H4 (cell line): ENCODE data around the gene ZNRF1. TPM values are rescaled to one million over a fixed set of nuclear protein-coding genes. Genes with fewer than 3 reads are reported as not detected.
"Not testable (repeated sequence)": the region's sequence is repeated elsewhere in the genome, so short reads cannot be mapped to it uniquely, and the experiment has no call there.

Experiments used
- DNase-seq: peaks from one replicate; pipeline ENCODE4 v3.0.0-alpha.2; 2015; ENCODE audit warnings: low spot score
- total RNA-seq: library from RNA; depleted of rRNA; stranded (reverse); fragments of >200 nt; shearing (Covaris generic); gene quantifications from 2 replicates; pipeline ENCODE4 v1.2.3, GENCODE V29; 2014

ZNRF1 gene
- total RNA-seq, 1 experiment from 2014 or later, result 3.8 TPM

DNA sequence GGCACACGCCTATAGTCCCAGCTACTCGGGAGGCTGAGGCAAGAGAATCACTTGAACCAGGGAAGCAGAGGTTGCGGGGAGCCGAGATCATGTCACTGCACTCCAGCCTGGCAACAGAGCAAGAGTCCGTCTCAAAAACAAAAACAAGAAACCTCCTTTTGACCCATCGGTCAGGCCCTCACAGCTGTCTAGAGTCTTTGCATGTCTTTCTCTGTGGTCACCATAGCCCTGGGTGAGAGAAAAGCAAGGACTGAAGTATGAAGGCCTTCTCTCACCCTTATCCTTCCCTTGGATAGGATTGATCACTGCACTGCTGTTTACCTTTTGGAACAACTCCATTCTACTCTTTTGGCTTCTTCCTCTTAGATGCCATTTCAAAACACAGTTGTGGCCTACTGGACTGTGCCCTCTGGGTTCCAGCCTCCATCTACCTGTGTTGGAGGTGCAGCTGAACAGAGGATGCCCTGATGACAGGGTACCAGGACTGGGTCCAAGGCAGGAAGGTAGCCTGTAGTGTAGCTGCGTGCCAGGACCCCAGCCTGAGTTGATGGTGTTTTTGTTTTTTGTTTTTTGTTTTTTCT lies 80.6 kb downstream of the ZNRF1 start:
- DNase-seq, result no peak

DNA sequence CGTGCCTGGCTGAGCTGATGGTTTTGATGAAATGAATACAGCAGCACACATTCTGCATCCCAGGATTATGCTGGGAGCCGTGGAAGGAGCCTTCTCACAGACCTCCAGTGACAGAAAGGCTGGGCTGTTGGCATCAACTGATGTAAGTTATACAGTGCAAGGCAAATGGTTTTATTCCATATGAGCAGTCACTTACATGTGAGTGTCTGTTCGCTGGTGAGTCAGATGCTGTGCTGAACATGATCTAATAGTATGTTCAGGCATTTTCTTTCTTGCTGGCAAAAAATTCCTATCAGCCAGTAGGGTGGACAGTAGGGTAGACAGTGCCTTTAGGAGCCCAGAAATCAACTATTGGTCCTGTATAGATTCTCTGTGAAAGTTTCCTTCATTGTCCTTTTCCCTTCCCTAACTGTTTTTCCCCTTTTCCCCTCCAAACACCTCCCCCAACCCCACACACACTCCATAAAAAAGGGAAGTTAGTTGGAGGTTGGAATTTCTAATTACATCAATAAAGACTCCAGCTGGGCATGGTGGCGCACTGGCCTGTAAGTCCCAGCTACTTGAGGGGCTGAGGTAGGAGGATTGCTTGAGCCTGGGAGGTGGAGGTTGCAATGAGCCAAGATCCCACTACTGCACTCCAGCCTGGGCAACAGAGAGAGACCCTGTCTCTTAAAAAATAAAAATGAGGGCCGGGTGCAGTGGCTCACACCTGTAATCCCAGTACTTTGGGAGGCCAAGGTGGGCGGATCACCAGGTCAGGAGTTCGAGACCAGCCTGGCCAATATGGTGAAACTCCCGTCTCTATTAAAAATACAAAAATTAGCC lies 81.6 kb downstream of the ZNRF1 start:
- DNase-seq, result no peak

DNA sequence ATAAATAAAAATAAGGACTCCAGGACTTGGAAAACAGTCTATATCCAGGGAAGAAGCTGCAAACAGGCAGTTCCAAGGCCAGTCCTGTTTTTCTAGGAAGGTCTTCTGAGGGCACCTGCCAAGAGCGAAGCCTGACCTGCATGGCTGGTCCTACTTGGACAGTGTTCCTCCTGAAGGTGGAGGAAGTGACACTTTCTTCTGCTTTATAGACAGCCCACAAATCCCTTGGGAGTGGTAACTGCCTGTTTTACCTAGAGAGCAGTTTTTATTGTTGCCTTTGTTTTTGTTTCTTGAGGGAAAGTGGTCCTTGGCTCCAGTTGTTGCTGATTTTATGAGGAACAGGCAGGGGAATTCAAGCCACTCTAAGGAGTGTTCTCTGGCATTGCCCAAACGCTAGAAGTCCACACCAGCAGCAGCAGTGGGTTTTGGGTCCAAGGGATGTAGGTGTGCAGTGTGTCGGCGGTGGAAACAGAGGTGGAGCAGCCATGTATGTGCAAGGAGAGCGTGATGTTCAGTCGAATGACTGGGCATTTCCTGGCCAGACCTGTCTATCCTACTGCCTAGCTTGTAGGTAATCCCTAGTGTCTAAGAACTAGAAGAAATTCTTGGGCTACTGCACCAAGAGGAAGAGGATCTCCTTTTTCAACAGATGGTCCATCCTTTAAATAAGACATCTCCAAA lies 82.5 kb downstream of the ZNRF1 start:
- DNase-seq, result no peak

DNA sequence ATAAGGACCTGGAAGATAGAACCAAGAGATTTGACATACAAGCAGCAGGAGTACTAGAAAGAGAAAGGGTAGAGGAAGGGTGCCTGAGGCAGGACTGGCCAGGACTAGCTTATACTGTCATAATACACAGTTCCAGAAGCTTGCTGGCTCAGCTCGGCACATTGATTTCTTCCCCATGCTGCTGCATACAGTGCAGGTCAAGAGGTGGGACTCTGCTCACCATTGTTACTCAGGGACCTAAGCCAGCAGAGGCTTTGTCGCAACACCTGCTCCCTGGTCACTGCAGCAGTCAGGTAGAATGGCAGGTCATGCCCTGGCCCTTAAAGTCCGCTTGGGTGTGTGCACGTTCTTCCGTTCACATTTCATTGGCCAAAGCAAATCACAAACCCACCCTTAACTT lies 85.0 kb downstream of the ZNRF1 start:
- DNase-seq, result no peak

- no peak for DNase-seq
Measured at GRCh38 chr16:75085556-75085955, 86.7 kb downstream of the ZNRF1 start.

GRCh38 chr16:75086281-75086680 lies 87.5 kb downstream of the ZNRF1 start:
- no peak for DNase-seq

- no peak for DNase-seq
Measured at GRCh38 chr16:75086688-75087374, 88.0 kb downstream of the ZNRF1 start.

- DNase-seq, result no peak
Measured at GRCh38 chr16:75087375-75087979, 88.7 kb downstream of the ZNRF1 start.

DNA sequence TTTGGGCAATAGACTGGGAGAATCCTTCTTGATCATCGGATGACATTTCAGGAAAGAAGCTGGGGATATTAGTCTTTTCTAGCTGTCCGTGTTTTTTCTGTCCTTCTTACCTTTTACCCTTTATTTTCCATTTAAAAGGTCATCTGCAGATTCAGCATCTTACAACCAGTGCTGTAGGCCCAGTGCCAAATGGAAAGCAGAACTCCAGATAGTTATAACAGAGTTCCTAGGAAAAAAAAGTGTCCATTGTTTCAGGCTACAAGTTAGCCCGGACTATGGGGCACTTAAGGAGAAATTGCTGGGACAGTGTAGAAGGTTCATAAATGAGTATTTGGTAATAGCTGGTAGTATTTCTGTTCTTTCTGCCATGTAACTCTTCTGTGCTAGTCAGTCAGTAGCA lies 89.4 kb downstream of the ZNRF1 start:
- no peak for DNase-seq

- DNase-seq, result no peak
Measured at GRCh38 chr16:75088934-75089333, 90.1 kb downstream of the ZNRF1 start.

GRCh38 chr16:75089486-75090202 lies 90.8 kb downstream of the ZNRF1 start:
- DNase-seq, result no peak

GRCh38 chr16:75090899-75091298 lies 92.1 kb downstream of the ZNRF1 start:
- DNase-seq, result not testable (repeated sequence)

- DNase-seq, result not testable (repeated sequence)
Measured at GRCh38 chr16:75091619-75092018, 92.8 kb downstream of the ZNRF1 start.

- no peak for DNase-seq
Measured at GRCh38 chr16:75092777-75093176, 94.0 kb downstream of the ZNRF1 start.

DNA sequence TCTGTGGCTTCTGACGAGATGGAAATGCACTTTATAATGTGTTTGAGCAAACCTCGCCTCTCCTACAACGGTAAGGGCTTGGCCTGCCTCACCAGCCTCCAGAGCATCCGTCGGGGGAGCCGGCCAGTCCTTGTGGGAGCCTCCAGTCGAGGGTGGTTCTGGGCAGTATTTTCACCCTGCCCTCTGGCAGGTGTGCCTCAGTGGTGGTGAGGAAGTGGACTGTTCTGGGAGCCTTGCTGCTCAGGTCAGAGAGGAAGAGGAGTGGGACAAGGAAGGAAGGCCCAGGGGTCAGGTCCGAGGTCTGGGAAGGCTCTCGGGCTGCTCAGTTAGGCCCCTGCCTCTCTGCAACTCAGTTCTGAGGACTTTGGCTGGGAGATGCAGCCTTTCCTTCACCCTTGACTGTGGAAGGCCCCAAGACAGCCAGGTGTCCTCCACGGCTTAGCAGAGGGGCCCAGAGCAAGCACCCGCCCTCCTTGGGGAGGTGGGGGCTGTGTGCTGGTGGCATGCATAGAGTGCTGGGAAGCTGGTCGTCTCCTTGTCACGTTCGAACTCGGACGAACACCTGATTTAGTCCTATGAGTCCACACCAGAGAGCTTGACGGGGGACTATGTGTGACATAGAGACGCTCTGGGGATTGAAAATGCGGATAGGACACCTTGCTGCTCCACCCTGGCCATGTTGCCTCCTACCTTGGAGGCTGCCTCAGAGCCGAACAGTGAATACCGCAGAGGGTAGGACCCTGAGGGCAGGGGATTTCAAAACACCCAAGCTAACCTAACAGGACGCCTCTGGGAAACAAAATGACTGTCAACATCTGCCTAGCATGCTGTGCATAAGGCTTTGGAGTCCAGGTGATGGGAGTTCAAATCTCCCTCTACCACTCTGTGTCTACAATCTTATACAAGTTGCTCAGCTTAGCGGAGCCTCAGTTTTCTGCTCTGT lies 95.0 kb downstream of the ZNRF1 start:
- DNase-seq, result no peak

GRCh38 chr16:75095204-75095621 lies 96.4 kb downstream of the ZNRF1 start:
- no peak for DNase-seq

- DNase-seq, result no peak
Measured at GRCh38 chr16:75096656-75097055, 97.8 kb downstream of the ZNRF1 start.

DNA sequence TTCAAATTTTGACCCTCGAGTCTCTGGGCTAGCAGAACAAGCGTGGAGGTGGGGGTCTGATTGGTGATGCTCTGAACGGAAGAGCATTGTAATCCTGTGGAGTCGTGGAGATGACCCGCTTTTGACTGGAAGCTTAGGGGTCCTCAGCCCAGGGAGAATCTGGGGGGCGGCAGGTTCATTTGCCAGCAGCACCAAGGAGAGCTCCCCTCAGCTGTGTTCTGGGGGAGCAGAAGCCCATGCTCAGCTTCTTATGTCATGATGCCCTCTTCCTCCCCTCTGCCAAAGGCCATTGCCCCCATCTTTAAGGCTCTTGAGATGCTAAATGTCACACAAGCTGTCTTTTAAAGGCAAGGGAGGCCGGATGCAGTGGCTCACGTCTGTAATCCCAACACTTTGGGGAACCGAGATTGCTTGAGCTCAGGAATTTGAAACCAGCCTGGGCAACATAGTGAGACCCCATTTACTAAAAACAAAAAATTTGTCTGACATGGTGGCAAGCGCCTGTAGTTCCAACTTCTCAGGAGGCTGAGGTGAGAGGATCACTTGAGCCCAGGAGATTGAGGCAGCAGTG lies 98.5 kb downstream of the ZNRF1 start:
- DNase-seq, result no peak
